Adrenal gland (tissue), 5 donors: ENCODE results near the gene SIDT1.

ENCODE experiments used
- POLR2A ChIP-seq, 2 donors: fragments of 450-650 bp; IDR thresholded peaks; one replicate each; pipeline ENCODE4 v1.6.1; 2017; ENCODE audit warnings: antibody characterized with exemption in 2 of 2, mild to moderate bottlenecking in 2 of 2, moderate library complexity in 1 of 2
- TF ChIP-seq, protein P1 (sequence below), 6 experiments: fragments of 450-650 bp in 4 of 6; fragments of 200-600 bp in 2 of 6; sonication (generic) in 1 of 6; IDR thresholded peaks; 1 replicate in 5 of 6; 2 replicates in 1 of 6; pipeline versions ENCODE4 v1.5.1 to v1.8.0; 2016 to 2021; ENCODE audit warnings: antibody characterized with exemption in 6 of 6, mild to moderate bottlenecking in 2 of 6, moderate library complexity in 1 of 6
- donor health status: DM: no; HTN: no; CAD: no.

- TF ChIP-seq, protein P1, sequence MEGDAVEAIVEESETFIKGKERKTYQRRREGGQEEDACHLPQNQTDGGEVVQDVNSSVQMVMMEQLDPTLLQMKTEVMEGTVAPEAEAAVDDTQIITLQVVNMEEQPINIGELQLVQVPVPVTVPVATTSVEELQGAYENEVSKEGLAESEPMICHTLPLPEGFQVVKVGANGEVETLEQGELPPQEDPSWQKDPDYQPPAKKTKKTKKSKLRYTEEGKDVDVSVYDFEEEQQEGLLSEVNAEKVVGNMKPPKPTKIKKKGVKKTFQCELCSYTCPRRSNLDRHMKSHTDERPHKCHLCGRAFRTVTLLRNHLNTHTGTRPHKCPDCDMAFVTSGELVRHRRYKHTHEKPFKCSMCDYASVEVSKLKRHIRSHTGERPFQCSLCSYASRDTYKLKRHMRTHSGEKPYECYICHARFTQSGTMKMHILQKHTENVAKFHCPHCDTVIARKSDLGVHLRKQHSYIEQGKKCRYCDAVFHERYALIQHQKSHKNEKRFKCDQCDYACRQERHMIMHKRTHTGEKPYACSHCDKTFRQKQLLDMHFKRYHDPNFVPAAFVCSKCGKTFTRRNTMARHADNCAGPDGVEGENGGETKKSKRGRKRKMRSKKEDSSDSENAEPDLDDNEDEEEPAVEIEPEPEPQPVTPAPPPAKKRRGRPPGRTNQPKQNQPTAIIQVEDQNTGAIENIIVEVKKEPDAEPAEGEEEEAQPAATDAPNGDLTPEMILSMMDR (IDR thresholded peaks at IDR 0.05) = no peak
- no peak for TF ChIP-seq POLR2A (IDR thresholded peaks at IDR 0.05)
Observed at GRCh38 chr3:113614402-113614801, 82.0 kb downstream of the SIDT1 start.
